NCI-H1436 (cell line): ENCODE data around the gene RCE1.
A peak's percentile ranks its signal among the peaks of the same experiment; 100 is the strongest.
"Not testable (repeated sequence)": the region's sequence is repeated elsewhere in the genome, so short reads cannot be mapped to it uniquely, and the experiment has no call there.

ENCODE experiments used
- DNase-seq: peaks from one replicate; lab custom pipeline; 2025; lab: John Stamatoyannopoulos, UW

Gene RCE1

GRCh38 chr11:66842896-66843775 lies at the start of gene RCE1:
Gene RCE1 (plus strand): TSS chr11:66843441. CDS start chr11:66843456, 15 bp downstream.
- DNase-seq = peak; percentile 82

GRCh38 chr11:66799815-66800214 lies 43.4 kb upstream of the RCE1 start:
- not testable (repeated sequence) for DNase-seq

GRCh38 chr11:66800720-66801428 lies 42.4 kb upstream of the RCE1 start:
- DNase-seq = no peak

- no peak for DNase-seq
These were observed 33.6 kb upstream of the RCE1 start for GRCh38 chr11:66809592-66809991.

- no peak for DNase-seq
These were observed 32.6 kb upstream of the RCE1 start for GRCh38 chr11:66810576-66811185.

- DNase-seq = no peak
These were observed 28.6 kb upstream of the RCE1 start for GRCh38 chr11:66814678-66815077.

- no peak for DNase-seq
These were observed 27.6 kb upstream of the RCE1 start for GRCh38 chr11:66815646-66816045.

- no peak for DNase-seq
These were observed 24.8 kb upstream of the RCE1 start for GRCh38 chr11:66818231-66818955.

- DNase-seq = no peak
These were observed 22.9 kb upstream of the RCE1 start for GRCh38 chr11:66820381-66820780.

- DNase-seq = no peak
These were observed 22.3 kb upstream of the RCE1 start for GRCh38 chr11:66820901-66821300.

GRCh38 chr11:66823700-66824099 lies 19.5 kb upstream of the RCE1 start:
- DNase-seq = no peak

- not testable (repeated sequence) for DNase-seq
These were observed 18.7 kb upstream of the RCE1 start for GRCh38 chr11:66824573-66824972.

GRCh38 chr11:66834539-66834845 lies 8.7 kb upstream of the RCE1 start:
- no peak for DNase-seq

- no peak for DNase-seq
These were observed 8.3 kb upstream of the RCE1 start for GRCh38 chr11:66834943-66835342.

- DNase-seq = no peak
These were observed 7.4 kb upstream of the RCE1 start for GRCh38 chr11:66835768-66836405.

GRCh38 chr11:66840317-66841091 lies 2.7 kb upstream of the RCE1 start:
- DNase-seq = no peak

GRCh38 chr11:66841861-66842260 lies 1.4 kb upstream of the RCE1 start:
- DNase-seq = no peak

GRCh38 chr11:66842501-66842895 lies 743 bp upstream of the RCE1 start:
- DNase-seq = no peak

- no peak for DNase-seq
These were observed 695 bp downstream of the RCE1 start for GRCh38 chr11:66843776-66844495.

GRCh38 chr11:66844496-66845142 lies 1.4 kb downstream of the RCE1 start:
- no peak for DNase-seq
